RWPE1 (cell line): ENCODE results near the gene CARF.
"Not testable (repeated sequence)": the region's sequence is repeated elsewhere in the genome, so short reads cannot be mapped to it uniquely, and the experiment has no call there.

ENCODE experiments used
- CTCF ChIA-PET: fragments of 350-600 bp; sonication (Branson Sonifier 250); formaldehyde crosslinking; extraction: SDS; loops from one replicate; lab custom pipeline; 2021; lab: Yijun Ruan, JAX
- POLR2A ChIA-PET: fragments of 400-600 bp; formaldehyde crosslinking; extraction: SDS; loops from one replicate; lab custom pipeline; 2020; ENCODE audit warnings: antibody characterized with exemption; ENCODE audit not compliant: low non-redundant PET; lab: Yijun Ruan, JAX
- DNase-seq: peaks from one replicate; pipeline ENCODE4 v3.0.0; 2012; ENCODE audit warnings: low spot score
- H3K27ac ChIP-seq: fragments of 450-650 bp; 2 replicates; pipeline ENCODE4 v1.5.1; 2017
- CTCF ChIP-seq: fragments of 450-650 bp; conservative IDR thresholded peaks from 2 replicates; pipeline ENCODE4 v1.5.1; 2017; ENCODE audit warnings: low read depth, mild to moderate bottlenecking

The CARF gene

GRCh38 chr2:202989749-202990148 lies 77.7 kb downstream of the CARF start:
- POLR2A ChIA-PET: no interaction called here
- CTCF ChIA-PET: no interaction called here
- TF ChIP-seq CTCF: no peak
- no peak overlapping the region for H3K27ac ChIP-seq
- no peak for DNase-seq

GRCh38 chr2:202990501-202990900 lies 78.4 kb downstream of the CARF start:
- TF ChIP-seq CTCF: no peak
- no peak for DNase-seq
- no peak overlapping the region for H3K27ac ChIP-seq
- CTCF ChIA-PET: no interaction called here
- POLR2A ChIA-PET: no interaction called here

- H3K27ac ChIP-seq, CTCF ChIA-PET, DNase-seq, POLR2A ChIA-PET: not testable (repeated sequence)
These were observed 85.0 kb downstream of the CARF start for GRCh38 chr2:202997113-202997512.

- CTCF ChIA-PET: interaction anchor here (0.6 kb wide), 1 partner anchor 38 kb away, joined by 4 read pairs; no protein-coding TSS in a partner anchor
- POLR2A ChIA-PET: no interaction called here
- peak; percentile 27 for DNase-seq
- no peak for TF ChIP-seq CTCF
- no peak overlapping the region for H3K27ac ChIP-seq
These were observed 90.2 kb downstream of the CARF start for GRCh38 chr2:203002054-203002821.

- no peak for TF ChIP-seq CTCF
- no peak for DNase-seq
- H3K27ac ChIP-seq: no peak overlapping the region
- ChIA-PET CTCF (no interaction called here), POLR2A (no interaction called here)
These were observed 91.6 kb downstream of the CARF start for GRCh38 chr2:203003716-203004115.

GRCh38 chr2:203014456-203015199 lies 102.6 kb downstream of the CARF start, which contains the start of gene NBEAL1:
NBEAL1 (plus strand) TSS chr2:203014875; CDS start chr2:203016385, 1,510 bp downstream.
- peak; percentile 96 for DNase-seq
- peak within 1 kb of the TSS; percentile 89 for H3K27ac ChIP-seq
- POLR2A ChIA-PET: no interaction called here
- TF ChIP-seq CTCF: no peak
- CTCF ChIA-PET: no interaction called here

GRCh38 chr2:203016716-203017115 lies 104.6 kb downstream of the CARF start:
- ChIA-PET CTCF (interaction anchor here (0.7 kb wide), 1 partner anchor 31 kb away, joined by 7 read pairs; no protein-coding TSS in a partner anchor), POLR2A (no interaction called here)
- no peak overlapping the region for H3K27ac ChIP-seq
- TF ChIP-seq CTCF: no peak
- no peak for DNase-seq
